Stimulated activated CD4-positive, alpha-beta T cell treated with anti-CD3 and anti-CD28 coated beads, TNF-alpha, amount 100 ng/mL, for 4 hours (primary cell): ENCODE data around the gene MYO5B.
"Not testable (repeated sequence)": the region's sequence is repeated elsewhere in the genome, so short reads cannot be mapped to it uniquely, and the experiment has no call there.

Experiments
- DNase-seq, 3 experiments: peaks; one replicate each; pipeline ENCODE4 v3.0.0-alpha.2; 2020; ENCODE audit warnings: low read depth in 3 of 3

The MYO5B gene

GRCh38 chr18:49799806-49800205, 395.1 kb downstream of the MYO5B start:
- DNase-seq = not testable (repeated sequence)

DNA sequence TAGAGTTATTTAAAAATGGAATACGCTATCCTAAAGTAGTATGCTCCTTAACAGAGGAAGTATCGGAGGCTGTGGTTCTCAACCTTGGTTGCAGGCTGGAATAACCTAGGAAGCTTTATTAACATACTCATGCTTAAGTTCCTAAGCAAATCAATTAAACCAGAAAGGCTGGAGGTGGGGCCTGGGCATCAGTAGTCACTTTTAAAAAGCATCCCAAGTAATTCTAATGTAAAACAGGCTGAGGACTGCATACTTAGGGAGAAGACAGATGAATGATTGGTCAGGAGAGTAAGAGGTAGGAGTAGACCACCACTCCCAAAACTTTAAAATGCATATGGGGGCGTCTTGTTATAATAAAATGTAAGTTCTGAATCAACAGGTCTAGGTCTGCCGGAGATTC, 396.9 kb downstream of the MYO5B start:
- no peak for DNase-seq

DNA sequence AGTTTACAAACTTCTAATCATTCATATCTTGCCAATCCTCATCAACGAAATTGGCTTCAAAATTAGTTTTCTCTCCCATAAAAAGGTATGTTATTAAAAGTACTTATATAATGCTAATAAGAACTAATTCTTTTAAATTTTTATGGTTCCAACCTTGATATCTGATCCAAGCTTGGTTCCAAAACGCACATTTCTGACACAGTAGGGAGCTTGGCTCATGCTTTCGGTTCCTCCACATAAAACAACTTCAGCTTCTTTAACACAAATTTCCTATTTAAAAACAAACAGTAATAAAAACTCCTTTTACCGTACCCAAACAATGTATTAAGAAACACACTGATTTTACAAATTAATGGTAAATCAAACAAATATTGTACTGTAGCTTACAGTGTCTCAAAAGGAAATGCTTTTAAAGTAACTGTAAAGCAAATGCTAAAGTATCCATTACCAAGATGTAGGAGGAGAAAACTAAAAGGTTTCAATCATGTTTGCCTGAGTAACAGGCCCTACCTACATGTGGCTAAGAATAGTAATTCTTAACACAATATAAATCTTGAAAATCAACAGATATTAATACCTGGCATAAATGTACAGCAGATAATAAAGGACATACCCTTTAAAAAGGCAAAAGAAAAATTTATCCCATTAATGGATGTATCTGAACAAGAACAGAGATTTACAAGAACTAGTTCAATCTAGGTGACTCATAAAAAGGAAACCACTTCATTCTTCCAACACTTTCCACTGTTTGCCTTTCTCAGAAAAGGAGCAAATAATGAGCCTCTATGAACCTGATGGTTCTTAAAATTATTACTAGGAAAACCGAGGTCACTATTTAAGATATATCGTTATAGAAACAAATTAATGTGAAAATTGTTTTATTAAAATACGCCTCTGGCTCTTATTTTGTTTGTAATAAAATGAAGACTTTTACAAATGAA, 399.1 kb downstream of the MYO5B start:
- no peak for DNase-seq

DNA sequence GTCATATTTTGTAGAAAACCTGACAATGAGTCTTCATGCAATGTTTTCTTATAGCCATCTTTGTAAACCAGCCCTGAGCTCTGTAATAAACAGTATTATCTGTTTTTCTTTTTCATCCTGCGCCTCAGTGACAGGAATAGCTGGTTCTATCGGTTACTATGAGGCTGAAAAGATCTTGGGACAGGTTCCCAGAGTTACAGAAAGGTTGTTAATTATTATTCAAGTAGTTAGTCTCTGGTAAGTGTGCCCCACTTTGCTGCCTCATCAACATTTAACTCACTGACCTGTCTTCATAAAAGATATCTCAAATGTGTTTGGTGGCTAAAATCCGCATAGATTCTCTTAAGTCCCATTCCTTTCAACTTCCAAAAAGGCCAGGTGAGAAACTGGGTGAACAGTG, 400.2 kb downstream of the MYO5B start:
- no peak for DNase-seq

DNA sequence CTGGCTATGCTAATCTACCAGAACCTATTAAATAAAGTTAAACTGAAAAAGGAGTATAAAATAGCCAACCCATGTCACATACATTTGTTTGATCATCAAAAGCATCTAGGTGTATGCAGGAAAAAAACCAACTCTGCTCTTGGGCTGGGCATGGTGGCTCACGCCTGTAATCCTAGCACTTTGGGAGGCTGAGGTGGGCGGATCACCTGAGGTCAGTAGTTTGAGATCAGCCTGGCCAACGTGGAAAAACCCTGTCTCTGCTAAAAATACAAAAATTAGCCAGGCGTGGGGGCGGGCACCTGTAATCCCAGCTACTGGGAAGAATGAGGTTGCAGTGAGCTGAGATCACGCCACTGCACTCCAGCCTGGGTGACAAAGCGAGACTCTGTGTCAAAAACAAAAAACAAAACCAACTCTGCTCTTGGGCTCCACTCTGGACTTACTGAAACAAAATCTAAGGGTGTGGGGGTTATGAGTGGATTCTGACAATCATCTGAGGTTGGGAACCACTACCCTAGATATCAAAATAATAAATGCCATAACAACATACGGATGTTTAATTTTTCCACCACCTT, 405.3 kb downstream of the MYO5B start:
- not testable (repeated sequence) for DNase-seq

- DNase-seq = no peak
These were observed 406.5 kb downstream of the MYO5B start for GRCh38 chr18:49788327-49788898.

GRCh38 chr18:49786019-49786720, 408.8 kb downstream of the MYO5B start:
- DNase-seq = no peak

- DNase-seq = no peak
These were observed 410.3 kb downstream of the MYO5B start for GRCh38 chr18:49784427-49785185.

GRCh38 chr18:49783631-49784030, 411.3 kb downstream of the MYO5B start:
- not testable (repeated sequence) for DNase-seq

DNA sequence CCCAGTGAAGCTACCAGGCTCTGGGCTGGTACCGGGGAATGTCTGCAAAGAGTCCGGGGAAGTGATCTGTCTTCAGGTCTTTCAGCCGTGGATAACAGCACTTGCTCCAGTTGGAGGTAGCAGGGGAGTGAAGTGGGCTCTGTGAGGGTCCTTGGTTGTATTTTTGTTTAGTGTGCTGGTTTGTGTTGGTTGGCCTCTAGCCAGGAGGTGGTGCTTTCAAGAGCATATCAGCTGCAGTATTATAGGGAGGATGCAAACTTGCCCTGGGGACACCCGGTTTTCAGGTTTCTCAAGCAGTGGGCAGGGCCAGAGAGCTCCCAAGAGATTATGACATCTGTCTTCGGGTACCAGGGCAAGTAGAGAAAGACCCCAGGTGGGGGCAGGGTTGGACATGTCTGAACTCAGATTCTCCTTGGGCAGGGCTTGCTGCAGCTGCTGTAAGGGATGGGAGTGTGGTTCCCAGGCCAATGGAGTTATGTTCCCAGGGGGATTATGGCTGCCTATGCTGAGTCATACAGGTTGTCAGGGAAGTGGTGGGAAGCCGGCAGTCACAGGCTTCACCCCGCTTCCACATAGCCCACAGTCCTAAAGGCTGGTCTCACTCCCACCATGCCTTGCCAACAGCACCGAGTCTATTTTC, 416.0 kb downstream of the MYO5B start:
- no peak for DNase-seq
